RWPE2 (cell line): Measurements from ENCODE around the gene SUPT16H.

Source experiments
- ATAC-seq: fragments of 200-7000 bp; cut with Tn5 transposase; 3 replicates; pipeline ENCODE4 v1.9.1; 2021; ENCODE audit warnings: low read depth
- DNase-seq: peaks from one replicate; pipeline ENCODE4 v3.0.0-alpha.2; 2020; ENCODE audit warnings: low spot score
- H3K27ac ChIP-seq: fragments of 450-650 bp; 2 replicates; pipeline ENCODE4 v1.5.1; 2017; ENCODE audit warnings: mild to moderate bottlenecking; ENCODE audit not compliant: poor library complexity, severe bottlenecking
- H3K27me3 ChIP-seq: fragments of 250-450 bp; sonication (Bioruptor Pico); 2 replicates; pipeline ENCODE4 v1.5.1; 2021; ENCODE audit warnings: mild to moderate bottlenecking, moderate library complexity; ENCODE audit not compliant: insufficient read depth, poor library complexity, severe bottlenecking
- H3K36me3 ChIP-seq: fragments of 250-450 bp; sonication (Bioruptor Pico); 2 replicates; pipeline ENCODE4 v1.5.1; 2020; ENCODE audit warnings: low read depth, mild to moderate bottlenecking, moderate library complexity
- H3K4me1 ChIP-seq: fragments of 250-450 bp; sonication (Bioruptor Pico); 2 replicates; pipeline ENCODE4 v1.5.1; 2021; ENCODE audit warnings: mild to moderate bottlenecking, moderate library complexity; ENCODE audit not compliant: insufficient read depth, poor library complexity, severe bottlenecking
- H3K4me3 ChIP-seq: fragments of 250-450 bp; sonication (Bioruptor Pico); 2 replicates; pipeline ENCODE4 v1.5.1; 2021; ENCODE audit warnings: mild to moderate bottlenecking, moderate library complexity; ENCODE audit not compliant: severe bottlenecking
- H3K9me3 ChIP-seq: fragments of 250-450 bp; sonication (Bioruptor Pico); 2 replicates; pipeline ENCODE4 v1.5.1; 2021; ENCODE audit warnings: mild to moderate bottlenecking, moderate library complexity; ENCODE audit not compliant: severe bottlenecking
- CTCF ChIP-seq: fragments of 450-650 bp; IDR thresholded peaks from one replicate; pipeline ENCODE4 v1.5.1; 2017; ENCODE audit warnings: mild to moderate bottlenecking, moderate library complexity; ENCODE audit not compliant: poor library complexity, severe bottlenecking

SUPT16H gene

DNA sequence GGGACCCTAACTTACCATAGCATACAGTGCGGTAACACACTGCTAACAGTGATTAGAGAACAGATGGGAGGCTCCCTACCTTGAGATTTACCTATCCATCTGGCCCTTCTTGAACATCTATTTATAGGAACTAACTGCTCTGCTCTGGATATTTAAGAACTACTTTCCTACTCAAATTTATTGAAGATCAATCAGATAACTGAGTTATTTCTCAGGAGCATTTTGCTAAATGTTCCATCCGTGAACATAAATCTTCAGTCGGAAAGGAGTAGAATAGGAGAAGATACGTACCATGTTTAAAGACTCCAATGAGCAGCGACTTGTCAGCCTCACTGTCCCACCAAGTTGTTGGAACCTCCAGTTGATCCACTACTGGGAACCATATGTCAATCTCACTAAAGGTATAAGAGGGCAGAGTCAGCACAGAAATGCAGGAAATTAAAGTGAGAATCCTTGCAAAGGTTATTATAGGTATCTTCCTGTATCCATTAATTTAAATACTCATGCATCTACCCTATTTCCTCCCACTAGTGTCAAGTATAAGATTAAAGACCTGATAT lies 15.6 kb upstream of the SUPT16H start:
- H3K9me3 ChIP-seq = no peaks in the 10 kb centered on the region
- DNase-seq (no peak), ATAC-seq (no peak)
- H3K4me1 ChIP-seq = no peaks in the 10 kb centered on the region
- no peak overlapping the region for H3K27ac ChIP-seq
- TF ChIP-seq CTCF = no peak
- no peak overlapping the region for H3K4me3 ChIP-seq
- no peaks in the 10 kb centered on the region for H3K27me3 ChIP-seq
- H3K36me3 ChIP-seq = peaks cover 100% of the 10 kb centered on the region

GRCh38 chr14:21398901-21399300 lies 15.1 kb upstream of the SUPT16H start:
- Histone ChIP-seq H3K4me3 (no peak overlapping the region), H3K4me1 (no peaks in the 10 kb centered on the region), H3K27ac (no peak overlapping the region), H3K27me3 (no peaks in the 10 kb centered on the region), H3K9me3 (no peaks in the 10 kb centered on the region), H3K36me3 (peaks cover 100% of the 10 kb centered on the region)
- no peak for TF ChIP-seq CTCF
- DNase-seq (no peak), ATAC-seq (no peak)

- Histone ChIP-seq H3K27me3 (no peaks in the 10 kb centered on the region), H3K36me3 (peaks cover 100% of the 10 kb centered on the region), H3K27ac (no peak overlapping the region), H3K9me3 (no peaks in the 10 kb centered on the region), H3K4me1 (no peaks in the 10 kb centered on the region), H3K4me3 (no peak overlapping the region)
- ATAC-seq (no peak), DNase-seq (no peak)
- TF ChIP-seq CTCF = no peak
Measured at GRCh38 chr14:21395450-21395849, 11.6 kb upstream of the SUPT16H start.

GRCh38 chr14:21385188-21385904 lies 1.5 kb upstream of the SUPT16H start:
- DNase-seq = no peak
- no peak for ATAC-seq
- peaks cover 12% of the 10 kb centered on the region for H3K4me1 ChIP-seq
- peak overlapping the region; percentile 74 for H3K27ac ChIP-seq
- no peaks in the 10 kb centered on the region for H3K27me3 ChIP-seq
- no peak overlapping the region for H3K4me3 ChIP-seq
- peaks cover 69% of the 10 kb centered on the region for H3K36me3 ChIP-seq
- no peaks in the 10 kb centered on the region for H3K9me3 ChIP-seq
- TF ChIP-seq CTCF = no peak

DNA sequence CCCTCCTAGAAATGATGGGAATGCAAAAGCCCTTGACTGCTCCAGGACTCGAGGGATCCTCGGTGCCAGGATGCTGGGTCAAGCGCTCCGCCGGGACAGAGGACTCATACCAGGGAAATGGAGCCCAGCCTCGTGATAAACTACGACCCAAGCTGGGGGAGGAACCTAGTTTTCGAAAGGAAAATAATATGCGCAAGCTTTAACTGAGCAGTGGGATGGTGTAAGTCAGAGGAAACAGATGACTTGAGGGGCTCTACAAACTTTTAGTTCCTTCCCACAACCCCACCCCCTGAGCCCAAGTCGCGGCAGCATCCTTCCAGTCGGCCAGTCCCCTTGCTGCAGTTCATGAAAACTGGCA lies 654 bp upstream of the SUPT16H start:
- no peaks in the 10 kb centered on the region for H3K27me3 ChIP-seq
- no peak for ATAC-seq
- TF ChIP-seq CTCF = no peak
- H3K9me3 ChIP-seq = no peaks in the 10 kb centered on the region
- H3K36me3 ChIP-seq = peaks cover 67% of the 10 kb centered on the region
- peak overlapping the region; percentile 72 for H3K4me3 ChIP-seq
- no peak for DNase-seq
- H3K4me1 ChIP-seq = peaks cover 12% of the 10 kb centered on the region
- peak overlapping the region; percentile 74 for H3K27ac ChIP-seq
